CD14-positive monocyte (primary cell): ENCODE data around the gene LEF1. TPM values are rescaled to one million over a fixed set of nuclear protein-coding genes. Genes with fewer than 3 reads are reported as not detected.

ENCODE experiments used
- DNase-seq, 3 donors: peaks; one replicate each; pipeline ENCODE4 v3.0.0-alpha.2; 2011 to 2022
- H2AFZ ChIP-seq: 2 replicates; pipeline ENCODE4 v1.6.0; 2012; ENCODE audit warnings: mild to moderate bottlenecking, low read depth, low read length, inconsistent platforms; ENCODE audit not compliant: insufficient read depth, poor library complexity, severe bottlenecking
- H3K27ac ChIP-seq, 2 donors: 1 replicate in 1 of 2; 2 replicates in 1 of 2; pipeline ENCODE4 v1.5.1; 2012 to 2013; ENCODE audit warnings: low read length in 2 of 2, control low read depth in 1 of 2, inconsistent platforms in 1 of 2, low read depth in 1 of 2, mild to moderate bottlenecking in 1 of 2
- H3K27me3 ChIP-seq, 2 donors: one replicate each; pipeline versions ENCODE4 v1.6.0 to v1.6.1; 2011 to 2013; ENCODE audit warnings: low read length in 2 of 2; ENCODE audit not compliant: control insufficient read depth in 2 of 2, insufficient read depth in 2 of 2
- H3K36me3 ChIP-seq, 2 donors: replicated peaks in 1 of 2; 1 replicate in 1 of 2; 2 replicates in 1 of 2; pipeline versions ENCODE4 v1.5.1 to v1.6.1; 2012 to 2013; ENCODE audit warnings: low read length in 2 of 2, control low read depth in 1 of 2, inconsistent platforms in 1 of 2, mild to moderate bottlenecking in 1 of 2; ENCODE audit not compliant: insufficient read depth in 2 of 2, control insufficient read depth in 1 of 2
- H3K4me1 ChIP-seq, 2 donors: 1 replicate in 1 of 2; 2 replicates in 1 of 2; pipeline versions ENCODE4 v1.5.1 to v1.6.1; 2012 to 2013; ENCODE audit warnings: low read length in 2 of 2, control low read depth in 1 of 2, inconsistent platforms in 1 of 2, mild to moderate bottlenecking in 1 of 2, moderate library complexity in 1 of 2; ENCODE audit not compliant: insufficient read depth in 2 of 2, control insufficient read depth in 1 of 2
- H3K4me2 ChIP-seq: replicated peaks from 2 replicates; pipeline ENCODE3; 2012; ENCODE audit warnings: low read length, moderate library complexity, mild to moderate bottlenecking; ENCODE audit not compliant: poor library complexity, severe bottlenecking; ENCODE audit errors: extremely low read depth
- H3K4me3 ChIP-seq, 3 experiments: fragments of 200-600 bp in 1 of 3; sonication (generic) in 1 of 3; replicated peaks in 1 of 3; 1 replicate in 2 of 3; 2 replicates in 1 of 3; pipeline ENCODE4 v1.5.1; 2011 to 2013; ENCODE audit warnings: low read length in 3 of 3, mild to moderate bottlenecking in 3 of 3, control low read depth in 2 of 3, low read depth in 2 of 3, inconsistent platforms in 1 of 3, moderate library complexity in 1 of 3
- H3K79me2 ChIP-seq: 2 replicates; pipeline ENCODE4 v1.6.0; 2012; ENCODE audit warnings: mild to moderate bottlenecking, control low read depth, inconsistent platforms, low read length, moderate library complexity; ENCODE audit not compliant: insufficient read depth
- H3K9ac ChIP-seq: 2 replicates; pipeline ENCODE4 v1.6.0; 2017; ENCODE audit warnings: low read length, mild to moderate bottlenecking; ENCODE audit not compliant: insufficient read depth, poor library complexity, severe bottlenecking
- H3K9me3 ChIP-seq, 2 donors: replicated peaks in 1 of 2; 1 replicate in 1 of 2; 2 replicates in 1 of 2; pipeline versions ENCODE4 v1.5.1 to v1.6.1; 2012 to 2013; ENCODE audit warnings: low read length in 2 of 2, control low read depth in 1 of 2; ENCODE audit not compliant: control insufficient read depth in 1 of 2, insufficient read depth in 1 of 2
- H4K20me1 ChIP-seq: 2 replicates; pipeline ENCODE4 v1.6.0; 2012; ENCODE audit warnings: mild to moderate bottlenecking, low read length, control low read depth, moderate library complexity; ENCODE audit not compliant: insufficient read depth
- H3K27ac Mint-ChIP-seq, 7 donors: one replicate each; pipeline ENCODE4 v1.8.0; 2020; ENCODE audit warnings: mild to moderate bottlenecking in 7 of 7, mixed read lengths in 7 of 7, moderate library complexity in 6 of 7, inconsistent platforms in 2 of 7
- H3K27me3 Mint-ChIP-seq, 3 donors: one replicate each; pipeline ENCODE4 v1.8.0; 2021 to 2022; ENCODE audit warnings: low read depth in 3 of 3, mild to moderate bottlenecking in 3 of 3, mixed read lengths in 3 of 3, moderate library complexity in 3 of 3, inconsistent platforms in 1 of 3
- H3K36me3 Mint-ChIP-seq, 2 donors: one replicate each; pipeline ENCODE4 v1.8.0; 2020; ENCODE audit warnings: mixed read lengths in 2 of 2, inconsistent platforms in 1 of 2, mild to moderate bottlenecking in 1 of 2
- H3K4me1 Mint-ChIP-seq: one replicate; pipeline ENCODE4 v1.8.0; 2020; ENCODE audit warnings: mild to moderate bottlenecking, mixed read lengths
- H3K4me3 Mint-ChIP-seq, 2 donors: one replicate each; pipeline ENCODE4 v1.8.0; 2020; ENCODE audit warnings: mild to moderate bottlenecking in 2 of 2, mixed read lengths in 2 of 2, moderate library complexity in 1 of 2
- H3K9me3 Mint-ChIP-seq, 7 donors: one replicate each; pipeline ENCODE4 v1.8.0; 2020 to 2022; ENCODE audit warnings: mixed read lengths in 7 of 7, mild to moderate bottlenecking in 6 of 7, moderate library complexity in 6 of 7, inconsistent platforms in 2 of 7
- WGBS: methylation state at CpG from one replicate; pipeline ENCODE4 v1.1.5; 2013; ENCODE audit warnings: missing lambda C conversion rate; ENCODE audit not compliant: insufficient coverage; 5-methylcytosine and 5-hydroxymethylcytosine counted together
- intact Hi-C, 2 donors: fragments of 100-400 bp; cut with micrococcal nuclease; formaldehyde crosslinking; loops; one replicate each; pipeline versions ENCODE4 v1.15.0 to v1.15.1; 2023
- polyA plus RNA-seq, 3 donors: library from polyadenylated mRNA; depleted of rRNA in 1 of 3; unstranded in 2 of 3; stranded (reverse) in 1 of 3; fragments of 300-500 nt in 2 of 3; fragments of >200 nt in 1 of 3; fragmentation: Illumina TruSeq in 2 of 3; gene quantifications; 1 replicate in 2 of 3; 2 replicates in 1 of 3; pipeline ENCODE4 v1.2.3, GENCODE V29; 2012 to 2021
- TF ChIP-seq, protein P1 (sequence below): fragments of 200-600 bp; IDR thresholded peaks from one replicate; pipeline ENCODE4 v1.8.0; 2022; ENCODE audit warnings: antibody characterized with exemption, mild to moderate bottlenecking

Gene LEF1
- polyA plus RNA-seq, 3 donors: 0.29 to 1.3 (median 0.61) TPM

DNA sequence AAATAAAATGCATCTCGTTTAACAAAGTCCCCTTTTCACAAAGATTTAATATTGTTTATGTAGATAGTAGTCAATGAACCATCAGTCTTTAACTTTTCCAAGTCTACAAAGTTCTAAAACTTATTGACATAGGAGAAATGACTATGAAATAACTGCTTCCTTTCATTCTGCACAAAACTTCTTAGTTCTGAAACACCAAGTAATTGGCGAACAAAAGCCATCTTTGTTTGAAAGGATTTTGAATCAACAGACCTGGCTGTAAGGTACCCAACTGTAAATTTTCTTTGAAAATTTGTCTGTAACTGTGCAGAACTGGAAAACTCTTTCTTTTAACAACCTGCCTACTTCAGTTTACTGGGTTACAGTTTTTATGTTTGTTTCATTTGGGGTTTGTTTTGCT lies 25.9 kb downstream of the LEF1 start:
- H3K27ac Mint-ChIP-seq: no peak overlapping the region
- no peaks in the 10 kb centered on the region for H3K4me1 Mint-ChIP-seq
- Histone ChIP-seq H3K27me3 (no peaks in the 10 kb centered on the region), H3K4me2 (no peak overlapping the region), H3K27ac (no peak overlapping the region), H4K20me1 (no peaks in the 10 kb centered on the region), H3K9me3 (no peaks in the 10 kb centered on the region), H3K4me3 (no peak overlapping the region), H2AFZ (no peak overlapping the region), H3K4me1 (no peaks in the 10 kb centered on the region), H3K9ac (no peak overlapping the region), H3K36me3 (no peaks in the 10 kb centered on the region), H3K79me2 (no peaks in the 10 kb centered on the region)
- no peak overlapping the region for H3K4me3 Mint-ChIP-seq
- DNase-seq: no peak
- no CpG with 5 or more reads among the region's 2 CpGs for WGBS
- peaks cover 0 to 2% (median 0%) of the 10 kb centered on the region in 7 donors for H3K9me3 Mint-ChIP-seq
- peaks cover 1 to 5% (median 4%) of the 10 kb centered on the region in 3 donors for H3K27me3 Mint-ChIP-seq
- intact Hi-C loops: no loop called here
- TF ChIP-seq, protein P1, sequence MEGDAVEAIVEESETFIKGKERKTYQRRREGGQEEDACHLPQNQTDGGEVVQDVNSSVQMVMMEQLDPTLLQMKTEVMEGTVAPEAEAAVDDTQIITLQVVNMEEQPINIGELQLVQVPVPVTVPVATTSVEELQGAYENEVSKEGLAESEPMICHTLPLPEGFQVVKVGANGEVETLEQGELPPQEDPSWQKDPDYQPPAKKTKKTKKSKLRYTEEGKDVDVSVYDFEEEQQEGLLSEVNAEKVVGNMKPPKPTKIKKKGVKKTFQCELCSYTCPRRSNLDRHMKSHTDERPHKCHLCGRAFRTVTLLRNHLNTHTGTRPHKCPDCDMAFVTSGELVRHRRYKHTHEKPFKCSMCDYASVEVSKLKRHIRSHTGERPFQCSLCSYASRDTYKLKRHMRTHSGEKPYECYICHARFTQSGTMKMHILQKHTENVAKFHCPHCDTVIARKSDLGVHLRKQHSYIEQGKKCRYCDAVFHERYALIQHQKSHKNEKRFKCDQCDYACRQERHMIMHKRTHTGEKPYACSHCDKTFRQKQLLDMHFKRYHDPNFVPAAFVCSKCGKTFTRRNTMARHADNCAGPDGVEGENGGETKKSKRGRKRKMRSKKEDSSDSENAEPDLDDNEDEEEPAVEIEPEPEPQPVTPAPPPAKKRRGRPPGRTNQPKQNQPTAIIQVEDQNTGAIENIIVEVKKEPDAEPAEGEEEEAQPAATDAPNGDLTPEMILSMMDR: no peak
- H3K36me3 Mint-ChIP-seq: no peaks in the 10 kb centered on the region

DNA sequence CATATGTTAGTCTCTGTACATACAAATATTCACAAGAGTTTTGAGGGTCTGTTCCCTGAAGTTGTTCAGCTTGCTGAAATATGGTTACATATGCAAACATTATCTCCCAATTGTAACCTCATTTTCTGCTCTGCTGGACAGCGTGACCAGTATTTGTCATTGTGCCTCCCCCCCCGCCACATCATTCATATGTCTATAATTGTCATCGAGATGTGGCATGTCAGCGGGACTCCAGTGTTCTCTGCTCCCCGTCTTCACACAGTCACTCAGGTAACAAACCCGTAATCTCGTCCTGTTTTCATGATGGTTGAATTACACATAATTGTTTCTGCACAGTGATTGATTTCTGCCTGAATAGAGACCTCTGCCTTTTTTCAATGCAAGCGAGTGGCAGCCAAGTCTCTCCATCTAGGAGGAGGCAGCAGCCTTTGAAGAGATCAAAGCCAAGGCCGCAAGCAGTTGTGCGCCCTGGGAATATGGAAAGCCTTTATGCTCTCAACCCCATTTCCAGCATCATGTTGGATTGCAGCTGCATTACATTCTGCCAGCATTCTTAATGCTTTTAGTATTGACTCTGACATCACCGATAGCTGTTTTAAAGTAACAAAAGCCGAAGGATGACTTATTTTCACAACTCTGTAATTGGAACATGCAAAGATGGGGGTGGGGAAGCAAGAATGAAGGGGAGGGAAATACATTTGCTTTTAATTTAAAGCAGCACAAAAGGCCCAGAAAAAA lies 27.4 kb downstream of the LEF1 start:
- TF ChIP-seq, protein P1: no peak
- WGBS: 96% methylated on average over 9 of the region's 12 CpGs
- no peaks in the 10 kb centered on the region for H3K36me3 Mint-ChIP-seq
- Histone ChIP-seq H3K36me3 (no peaks in the 10 kb centered on the region), H4K20me1 (no peaks in the 10 kb centered on the region), H3K79me2 (no peaks in the 10 kb centered on the region), H3K4me3 (no peak overlapping the region), H3K27me3 (no peaks in the 10 kb centered on the region), H2AFZ (no peak overlapping the region), H3K4me1 (no peaks in the 10 kb centered on the region), H3K9ac (no peak overlapping the region), H3K4me2 (no peak overlapping the region), H3K27ac (no peak overlapping the region), H3K9me3 (no peaks in the 10 kb centered on the region)
- H3K27me3 Mint-ChIP-seq: peaks cover 1 to 4% (median 2%) of the 10 kb centered on the region in 3 donors
- no peak overlapping the region for H3K27ac Mint-ChIP-seq
- no peaks in the 10 kb centered on the region for H3K4me1 Mint-ChIP-seq
- no peak for DNase-seq
- peaks cover 0 to 2% (median 0%) of the 10 kb centered on the region in 7 donors for H3K9me3 Mint-ChIP-seq
- H3K4me3 Mint-ChIP-seq: no peak overlapping the region
- intact Hi-C loops: no loop called here
